GM12878 (cell line): ENCODE data around the gene CDC42EP3.

Source experiments
- SREBF1 ChIP-seq: IDR thresholded peaks from 2 replicates; pipeline ENCODE4 v1.6.1; 2012; ENCODE audit warnings: mild to moderate bottlenecking, low read length
- YY1 ChIP-seq: IDR thresholded peaks from 2 replicates; pipeline ENCODE4 v1.6.1; 2011; ENCODE audit warnings: low read depth, mild to moderate bottlenecking, low read length
- TF ChIP-seq, protein P1 (sequence below), 3 experiments: IDR thresholded peaks in 2 of 3; conservative IDR thresholded peaks in 1 of 3; 2 replicates each; pipeline ENCODE4 v1.5.1; 2011; ENCODE audit warnings: low read depth in 3 of 3, low read length in 3 of 3, mild to moderate bottlenecking in 3 of 3, control low read depth in 2 of 3, moderate library complexity in 2 of 3, inconsistent platforms in 1 of 3, mixed read lengths in 1 of 3; ENCODE audit not compliant: control insufficient read depth in 2 of 3, insufficient read depth in 1 of 3; ENCODE audit errors: extremely low read depth in 1 of 3

- TF ChIP-seq SREBF1 (no peak), YY1 (no peak)
- TF ChIP-seq, protein P1, sequence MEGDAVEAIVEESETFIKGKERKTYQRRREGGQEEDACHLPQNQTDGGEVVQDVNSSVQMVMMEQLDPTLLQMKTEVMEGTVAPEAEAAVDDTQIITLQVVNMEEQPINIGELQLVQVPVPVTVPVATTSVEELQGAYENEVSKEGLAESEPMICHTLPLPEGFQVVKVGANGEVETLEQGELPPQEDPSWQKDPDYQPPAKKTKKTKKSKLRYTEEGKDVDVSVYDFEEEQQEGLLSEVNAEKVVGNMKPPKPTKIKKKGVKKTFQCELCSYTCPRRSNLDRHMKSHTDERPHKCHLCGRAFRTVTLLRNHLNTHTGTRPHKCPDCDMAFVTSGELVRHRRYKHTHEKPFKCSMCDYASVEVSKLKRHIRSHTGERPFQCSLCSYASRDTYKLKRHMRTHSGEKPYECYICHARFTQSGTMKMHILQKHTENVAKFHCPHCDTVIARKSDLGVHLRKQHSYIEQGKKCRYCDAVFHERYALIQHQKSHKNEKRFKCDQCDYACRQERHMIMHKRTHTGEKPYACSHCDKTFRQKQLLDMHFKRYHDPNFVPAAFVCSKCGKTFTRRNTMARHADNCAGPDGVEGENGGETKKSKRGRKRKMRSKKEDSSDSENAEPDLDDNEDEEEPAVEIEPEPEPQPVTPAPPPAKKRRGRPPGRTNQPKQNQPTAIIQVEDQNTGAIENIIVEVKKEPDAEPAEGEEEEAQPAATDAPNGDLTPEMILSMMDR (IDR thresholded peaks at IDR 0.05 in 2 of 3, conservative IDR thresholded peaks at IDR 0.05 in 1 of 3; ENCODE audit: control insufficient read depth in 2 of 3, extremely low read depth in 1 of 3, insufficient read depth in 1 of 3, low read depth in 3 of 3, low read length in 3 of 3) = no peak
Observed at GRCh38 chr2:37614061-37614738, 57.2 kb downstream of the CDC42EP3 start.
